WTC11 (cell line): Measurements from ENCODE around the gene DAO.

Experiments
- ATF2 ChIP-seq: sonication (generic); formaldehyde crosslinking; IDR thresholded peaks from 2 replicates; pipeline ENCODE4 v1.8.1; 2022; ENCODE audit warnings: low read depth, missing genetic modification reagents, borderline replicate concordance
- CTCF ChIP-seq: fragments of 200-600 bp; IDR thresholded peaks from 2 replicates; pipeline ENCODE4 v1.8.0; 2022; ENCODE audit warnings: antibody characterized with exemption
- ZNF138 ChIP-seq: sonication (generic); formaldehyde crosslinking; conservative IDR thresholded peaks from 2 replicates; pipeline ENCODE4 v1.8.1; 2022; ENCODE audit warnings: mild to moderate bottlenecking, moderate library complexity, missing genetic modification reagents
- ZNF232 ChIP-seq: sonication (generic); formaldehyde crosslinking; IDR thresholded peaks from 2 replicates; pipeline ENCODE4 v1.8.0; 2022; ENCODE audit warnings: mild to moderate bottlenecking, missing genetic modification reagents

GRCh38 chr12:108884116-108885012, 4.5 kb downstream of the DAO start:
- no peak for TF ChIP-seq ZNF138
- TF ChIP-seq ATF2 (CRISPR knock-in tag) = no peak
- TF ChIP-seq CTCF = peak; percentile 60
- TF ChIP-seq ZNF232 (CRISPR knock-in tag) = no peak
